GM12878 (cell line): Measurements from ENCODE around the gene RAD51B.

Experiments
- CTCF ChIP-seq, 3 experiments: IDR thresholded peaks in 2 of 3; conservative IDR thresholded peaks in 1 of 3; 2 replicates each; pipeline ENCODE4 v1.5.1; 2011; ENCODE audit warnings: low read depth in 3 of 3, low read length in 3 of 3, mild to moderate bottlenecking in 3 of 3, control low read depth in 2 of 3, moderate library complexity in 2 of 3, inconsistent platforms in 1 of 3, mixed read lengths in 1 of 3; ENCODE audit not compliant: control insufficient read depth in 2 of 3, insufficient read depth in 1 of 3; ENCODE audit errors: extremely low read depth in 1 of 3
- EGR1 ChIP-seq, 2 experiments: IDR thresholded peaks; 1 replicate in 1 of 2; 2 replicates in 1 of 2; pipeline ENCODE4 v1.6.1; 2011 to 2012; ENCODE audit warnings: low read depth in 2 of 2, low read length in 2 of 2, borderline replicate concordance in 1 of 2, mild to moderate bottlenecking in 1 of 2, moderate library complexity in 1 of 2
- ELK1 ChIP-seq: IDR thresholded peaks from 2 replicates; pipeline ENCODE4 v1.6.1; 2012; ENCODE audit warnings: low read depth, low read length, improper control_type of control experiment
- EP300 ChIP-seq, 2 experiments: fragments of 150-350 bp in 1 of 2; IDR thresholded peaks; 2 replicates each; pipeline ENCODE4 v1.6.1; 2011 to 2012; ENCODE audit warnings: low read depth in 2 of 2, low read length in 2 of 2, borderline replicate concordance in 1 of 2, improper control_type of control experiment in 1 of 2, inconsistent platforms in 1 of 2; ENCODE audit not compliant: control insufficient read depth in 1 of 2
- FOXK2 ChIP-seq: fragments of 450-650 bp; IDR thresholded peaks from 2 replicates; pipeline ENCODE4 v1.6.1; 2017; ENCODE audit warnings: mild to moderate bottlenecking, moderate library complexity
- GABPA ChIP-seq: IDR thresholded peaks from 2 replicates; pipeline ENCODE4 v1.6.1; 2014; ENCODE audit warnings: antibody characterized with exemption, low read depth, mild to moderate bottlenecking, inconsistent platforms
- MAX ChIP-seq: IDR thresholded peaks from 2 replicates; pipeline ENCODE4 v1.6.1; 2012; ENCODE audit warnings: low read depth, low read length, improper control_type of control experiment
- NBN ChIP-seq: fragments of 450-650 bp; IDR thresholded peaks from 2 replicates; pipeline ENCODE4 v1.6.1; 2016
- POLR2A ChIP-seq: IDR thresholded peaks from 2 replicates; pipeline ENCODE4 v1.6.1; 2011; ENCODE audit warnings: low read depth, mild to moderate bottlenecking, low read length
- POLR2AphosphoS5 ChIP-seq: IDR thresholded peaks from 2 replicates; pipeline ENCODE4 v1.6.1; 2011; ENCODE audit warnings: mild to moderate bottlenecking, low read length, inconsistent platforms
- REST ChIP-seq: IDR thresholded peaks from 2 replicates; pipeline ENCODE4 v1.6.1; 2012; ENCODE audit warnings: mild to moderate bottlenecking, low read depth, low read length
- SRF ChIP-seq, 2 experiments: IDR thresholded peaks; 2 replicates each; pipeline ENCODE4 v1.6.1; 2011; ENCODE audit warnings: low read depth in 2 of 2, low read length in 2 of 2, mild to moderate bottlenecking in 1 of 2, moderate library complexity in 1 of 2
- ZZZ3 ChIP-seq: IDR thresholded peaks from 2 replicates; pipeline ENCODE4 v1.6.1; 2011; ENCODE audit warnings: low read depth; ENCODE audit not compliant: control insufficient read depth, insufficient read length

- TF ChIP-seq POLR2AphosphoS5 (no peak), EGR1 (IDR thresholded peaks at IDR 0.05; ENCODE audit: borderline replicate concordance in 1 of 2, low read depth in 2 of 2, low read length in 2 of 2) (no peak), ZZZ3 (no peak), REST (no peak), CTCF (IDR thresholded peaks at IDR 0.05 in 2 of 3, conservative IDR thresholded peaks at IDR 0.05 in 1 of 3; ENCODE audit: control insufficient read depth in 2 of 3, extremely low read depth in 1 of 3, insufficient read depth in 1 of 3, low read depth in 3 of 3, low read length in 3 of 3) (no peak), SRF (IDR thresholded peaks at IDR 0.05; ENCODE audit: low read depth in 2 of 2, low read length in 2 of 2) (no peak), EP300 (IDR thresholded peaks at IDR 0.05; ENCODE audit: borderline replicate concordance in 1 of 2, control insufficient read depth in 1 of 2, low read depth in 2 of 2, low read length in 2 of 2) (no peak), MAX (no peak), POLR2A (no peak), ELK1 (no peak), NBN (no peak), GABPA (no peak), FOXK2 (no peak)
Measured at GRCh38 chr14:68722186-68722585, 902.6 kb downstream of the RAD51B start.
